Stimulated activated memory B cell treated with anti-CD40 and anti-IgM and Interleukin-4, amounts not matched to agents 10 μg/mL and 1 μg/mL and 100 μg/mL, for 72 hours (primary cell): Measurements from ENCODE around the gene PRDX5.

Experiments
- ATAC-seq: fragments of 150-1000 bp; cut with Tn5 transposase; 2 replicates; pipeline ENCODE4 v1.10.0; 2021
- H3K27ac Mint-ChIP-seq: one replicate; pipeline ENCODE4 v1.8.0; 2022; ENCODE audit warnings: mild to moderate bottlenecking, mixed read lengths
- H3K27me3 Mint-ChIP-seq: one replicate; pipeline ENCODE4 v1.8.0; 2022; ENCODE audit warnings: mixed read lengths
- H3K36me3 Mint-ChIP-seq: one replicate; pipeline ENCODE4 v1.8.0; 2022; ENCODE audit warnings: mixed read lengths
- H3K4me1 Mint-ChIP-seq: one replicate; pipeline ENCODE4 v1.8.0; 2022; ENCODE audit warnings: mixed read lengths
- H3K4me3 Mint-ChIP-seq: one replicate; pipeline ENCODE4 v1.8.0; 2022; ENCODE audit warnings: mild to moderate bottlenecking, moderate library complexity, mixed read lengths
- H3K9me3 Mint-ChIP-seq: one replicate; pipeline ENCODE4 v1.8.0; 2022; ENCODE audit warnings: mixed read lengths

PRDX5 gene

GRCh38 chr11:64324692-64325469, 7.0 kb downstream of the PRDX5 start:
- peaks cover 3% of the 10 kb centered on the region for H3K9me3 Mint-ChIP-seq
- ATAC-seq: no peak
- no peak overlapping the region for H3K27ac Mint-ChIP-seq
- H3K27me3 Mint-ChIP-seq: no peaks in the 10 kb centered on the region
- H3K4me1 Mint-ChIP-seq: peaks cover 6% of the 10 kb centered on the region
- H3K36me3 Mint-ChIP-seq: peaks cover 25% of the 10 kb centered on the region
- H3K4me3 Mint-ChIP-seq: no peak overlapping the region

DNA sequence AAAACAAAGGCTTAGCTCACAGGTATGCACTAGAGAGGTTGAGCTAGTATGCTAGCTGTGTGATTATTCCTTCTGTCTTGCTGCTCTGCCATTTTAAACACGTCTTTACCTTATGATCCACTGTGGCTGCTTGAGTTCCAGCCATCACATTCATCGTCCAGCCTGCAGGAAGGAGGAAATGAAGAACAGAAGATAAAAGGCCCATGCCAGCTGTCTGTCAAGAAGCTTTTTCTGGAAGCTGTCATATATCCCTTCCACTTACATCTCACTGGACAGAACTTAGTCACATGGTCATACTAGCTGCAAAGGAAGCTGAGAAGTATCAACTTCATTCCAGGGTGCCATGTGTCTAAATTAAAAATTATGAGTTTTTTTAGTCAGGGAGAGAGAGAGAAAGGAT, 9.5 kb downstream of the PRDX5 start:
- Mint-ChIP-seq H3K4me1 (peaks cover 13% of the 10 kb centered on the region), H3K36me3 (no peaks in the 10 kb centered on the region), H3K4me3 (no peak overlapping the region)

DNA sequence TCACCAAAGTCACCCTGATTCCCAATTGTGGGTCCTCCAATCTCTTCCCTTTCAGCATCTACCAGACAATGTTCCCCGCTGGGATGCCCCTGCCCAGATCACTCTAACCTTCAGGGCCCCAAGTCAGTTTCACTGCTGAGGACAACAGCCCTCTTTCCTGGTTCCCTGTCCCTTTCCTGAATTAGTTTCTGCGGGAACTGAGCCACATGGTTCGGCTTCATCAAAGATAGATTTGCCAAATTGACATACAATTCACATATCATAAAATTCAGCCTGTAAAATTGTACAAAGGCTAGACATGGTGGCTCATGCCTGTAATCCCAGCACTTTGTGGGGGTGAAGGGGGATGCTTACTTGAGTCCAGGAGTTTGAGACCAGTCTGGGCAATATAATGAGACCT, 10.1 kb downstream of the PRDX5 start:
- H3K4me1 Mint-ChIP-seq: peaks cover 13% of the 10 kb centered on the region
- no peaks in the 10 kb centered on the region for H3K36me3 Mint-ChIP-seq
- H3K27me3 Mint-ChIP-seq: no peaks in the 10 kb centered on the region
- ATAC-seq: no peak
- H3K9me3 Mint-ChIP-seq: peaks cover 3% of the 10 kb centered on the region
- H3K27ac Mint-ChIP-seq: no peak overlapping the region
- H3K4me3 Mint-ChIP-seq: no peak overlapping the region

More for the DNA sequence above, 9.5 kb downstream of the PRDX5 start:
- Mint-ChIP-seq H3K27ac (no peak overlapping the region), H3K9me3 (peaks cover 3% of the 10 kb centered on the region), H3K27me3 (no peaks in the 10 kb centered on the region)
- no peak for ATAC-seq

- Mint-ChIP-seq H3K27me3 (no peaks in the 10 kb centered on the region), H3K36me3 (no peaks in the 10 kb centered on the region), H3K9me3 (peaks cover 3% of the 10 kb centered on the region), H3K4me1 (peaks cover 27% of the 10 kb centered on the region), H3K27ac (peak overlapping the region; percentile 36), H3K4me3 (no peak overlapping the region)
- no peak for ATAC-seq
These were observed 13.0 kb downstream of the PRDX5 start for GRCh38 chr11:64330888-64331287.

DNA sequence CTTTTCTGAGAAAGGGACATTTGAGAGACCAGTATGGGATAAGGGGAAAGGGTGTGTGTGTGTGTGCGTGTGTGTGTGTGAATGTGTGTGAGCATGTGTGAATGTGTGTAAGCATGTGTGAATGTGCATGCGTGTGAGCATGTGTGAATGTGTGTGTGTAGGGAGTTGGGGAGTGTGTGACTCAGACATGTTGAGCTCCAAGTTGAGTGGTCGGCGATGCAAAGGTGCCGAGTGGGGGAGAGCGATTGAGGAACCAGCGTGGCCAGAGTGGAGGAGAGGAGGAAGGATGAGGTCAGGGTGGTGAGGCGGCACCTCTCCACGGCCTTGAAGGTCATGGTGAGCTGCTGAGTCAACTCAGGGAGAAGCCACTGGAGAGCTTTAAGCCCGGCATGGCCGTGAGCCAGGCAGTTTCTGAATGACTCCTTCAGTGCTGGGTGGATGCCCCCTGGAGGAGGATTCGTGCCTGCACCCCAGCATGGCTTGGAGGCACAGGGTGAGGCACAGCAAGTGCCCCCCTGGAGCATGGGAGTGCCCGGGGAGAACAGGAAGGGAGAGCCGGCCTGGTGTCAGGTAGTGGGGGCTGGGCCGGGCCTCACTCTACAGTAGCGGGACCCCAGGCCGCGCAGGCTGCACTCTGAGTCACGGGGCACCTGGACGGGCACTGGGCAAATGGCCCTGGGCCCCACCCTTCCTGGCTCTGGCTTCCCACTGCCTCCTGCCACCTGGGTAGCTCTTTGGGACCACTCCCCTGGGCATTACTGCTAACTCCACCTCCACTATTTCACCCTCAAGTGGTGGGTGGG, 13.8 kb downstream of the PRDX5 start:
- peaks cover 3% of the 10 kb centered on the region for H3K9me3 Mint-ChIP-seq
- peaks cover 33% of the 10 kb centered on the region for H3K4me1 Mint-ChIP-seq
- H3K4me3 Mint-ChIP-seq: peak overlapping the region; percentile 24
- no peaks in the 10 kb centered on the region for H3K27me3 Mint-ChIP-seq
- H3K27ac Mint-ChIP-seq: peak overlapping the region; percentile 36
- no peaks in the 10 kb centered on the region for H3K36me3 Mint-ChIP-seq
- peak; percentile 90 for ATAC-seq

DNA sequence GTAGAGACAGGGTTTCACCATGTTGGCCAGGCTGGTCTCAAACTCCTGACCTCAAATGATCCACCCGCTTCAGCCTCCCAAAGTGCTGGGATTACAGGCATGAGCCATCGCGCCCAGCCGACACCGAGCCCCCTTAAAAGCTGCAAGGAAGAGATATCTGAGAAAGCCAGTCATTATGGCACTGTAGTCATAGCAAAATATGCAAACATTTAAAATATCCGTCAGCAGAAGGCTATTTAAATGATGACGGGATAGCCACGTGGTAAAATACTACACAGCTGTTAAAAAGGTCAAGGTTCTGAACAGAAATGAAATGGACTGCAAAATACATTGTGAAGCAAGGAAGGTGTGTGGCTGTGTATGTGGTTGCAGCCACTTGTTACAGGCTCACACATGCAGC, 15.6 kb downstream of the PRDX5 start:
- H3K36me3 Mint-ChIP-seq: no peaks in the 10 kb centered on the region
- H3K4me3 Mint-ChIP-seq: no peak overlapping the region
- H3K27me3 Mint-ChIP-seq: no peaks in the 10 kb centered on the region
- no peak for ATAC-seq
- no peaks in the 10 kb centered on the region for H3K9me3 Mint-ChIP-seq
- H3K27ac Mint-ChIP-seq: no peak overlapping the region
- peaks cover 34% of the 10 kb centered on the region for H3K4me1 Mint-ChIP-seq

GRCh38 chr11:64334764-64335735, 17.1 kb downstream of the PRDX5 start:
- peaks cover 48% of the 10 kb centered on the region for H3K4me1 Mint-ChIP-seq
- H3K36me3 Mint-ChIP-seq: no peaks in the 10 kb centered on the region
- ATAC-seq: peak; percentile 88
- H3K27ac Mint-ChIP-seq: peak overlapping the region; percentile 74
- peak overlapping the region; percentile 50 for H3K4me3 Mint-ChIP-seq
- H3K9me3 Mint-ChIP-seq: no peaks in the 10 kb centered on the region
- H3K27me3 Mint-ChIP-seq: no peaks in the 10 kb centered on the region

GRCh38 chr11:64337538-64338249, 19.8 kb downstream of the PRDX5 start:
- no peaks in the 10 kb centered on the region for H3K27me3 Mint-ChIP-seq
- H3K27ac Mint-ChIP-seq: no peak overlapping the region
- H3K4me1 Mint-ChIP-seq: peaks cover 61% of the 10 kb centered on the region
- H3K4me3 Mint-ChIP-seq: no peak overlapping the region
- ATAC-seq: no peak
- no peaks in the 10 kb centered on the region for H3K9me3 Mint-ChIP-seq
- peaks cover 18% of the 10 kb centered on the region for H3K36me3 Mint-ChIP-seq

GRCh38 chr11:64338716-64339115, 20.8 kb downstream of the PRDX5 start:
- Mint-ChIP-seq H3K27me3 (no peaks in the 10 kb centered on the region), H3K4me1 (peaks cover 64% of the 10 kb centered on the region), H3K36me3 (peaks cover 20% of the 10 kb centered on the region), H3K4me3 (peak overlapping the region; percentile 91), H3K9me3 (no peaks in the 10 kb centered on the region), H3K27ac (peak overlapping the region; percentile 91)
- no peak for ATAC-seq

DNA sequence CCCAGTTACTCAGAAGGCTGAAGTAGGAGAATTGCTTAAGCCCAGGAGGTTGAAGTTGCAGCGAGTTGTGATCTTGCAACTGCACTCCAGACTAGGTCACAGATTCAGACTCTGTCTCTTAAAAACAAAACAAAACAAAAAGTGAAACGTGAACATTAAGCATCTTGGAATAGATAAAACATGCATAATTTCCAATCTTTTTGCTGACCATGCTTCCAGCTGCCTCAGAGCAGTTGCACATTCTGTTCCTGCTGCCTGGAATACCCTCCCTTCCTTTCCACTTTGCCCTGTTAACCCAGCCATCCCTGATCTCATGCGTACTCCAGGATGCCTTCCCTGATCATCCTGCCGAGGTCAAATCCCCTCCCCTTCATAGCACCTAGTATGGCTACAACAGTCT, 21.4 kb downstream of the PRDX5 start:
- Mint-ChIP-seq H3K27ac (peak overlapping the region; percentile 91), H3K4me1 (peaks cover 64% of the 10 kb centered on the region), H3K27me3 (no peaks in the 10 kb centered on the region), H3K36me3 (peaks cover 24% of the 10 kb centered on the region), H3K9me3 (no peaks in the 10 kb centered on the region), H3K4me3 (peak overlapping the region; percentile 91)
- no peak for ATAC-seq

GRCh38 chr11:64339754-64340408, 22.0 kb downstream of the PRDX5 start, which contains the start of gene CCDC88B:
CCDC88B (plus strand) TSS chr11:64340204; CDS start chr11:64340267, 63 bp downstream.
- ATAC-seq: peak; percentile 92
- Mint-ChIP-seq H3K36me3 (peaks cover 30% of the 10 kb centered on the region), H3K4me1 (peaks cover 59% of the 10 kb centered on the region), H3K27me3 (no peaks in the 10 kb centered on the region), H3K27ac (peak within 1 kb of the TSS; percentile 91), H3K4me3 (peak within 1 kb of the TSS; percentile 91), H3K9me3 (no peaks in the 10 kb centered on the region)

GRCh38 chr11:64340671-64341335, 22.9 kb downstream of the PRDX5 start:
- Mint-ChIP-seq H3K4me1 (peaks cover 58% of the 10 kb centered on the region), H3K27me3 (no peaks in the 10 kb centered on the region), H3K4me3 (peak overlapping the region; percentile 91), H3K27ac (peak overlapping the region; percentile 91), H3K9me3 (no peaks in the 10 kb centered on the region), H3K36me3 (peaks cover 38% of the 10 kb centered on the region)
- peak; percentile 77 for ATAC-seq

DNA sequence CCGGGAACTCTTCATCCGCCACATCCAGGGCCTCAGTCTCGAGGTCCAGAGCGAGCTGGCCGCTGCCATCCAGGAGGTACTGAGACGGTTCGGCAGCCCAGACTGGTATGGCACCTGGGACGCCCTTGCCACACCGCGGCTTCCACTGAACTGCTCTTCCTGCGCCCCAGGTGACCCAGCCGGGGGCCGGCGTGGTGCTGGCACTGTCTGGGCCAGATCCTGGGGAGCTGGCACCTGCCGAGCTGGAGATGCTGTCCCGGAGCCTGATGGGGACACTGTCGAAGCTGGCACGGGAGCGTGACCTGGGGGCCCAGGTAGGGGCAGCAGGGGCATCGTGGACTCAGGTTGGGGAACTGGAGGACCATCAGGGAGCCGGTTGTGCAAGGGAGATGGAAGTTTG, 23.5 kb downstream of the PRDX5 start:
- H3K27ac Mint-ChIP-seq: peak overlapping the region; percentile 91
- H3K9me3 Mint-ChIP-seq: no peaks in the 10 kb centered on the region
- peaks cover 55% of the 10 kb centered on the region for H3K4me1 Mint-ChIP-seq
- H3K27me3 Mint-ChIP-seq: no peaks in the 10 kb centered on the region
- H3K36me3 Mint-ChIP-seq: peaks cover 42% of the 10 kb centered on the region
- H3K4me3 Mint-ChIP-seq: peak overlapping the region; percentile 91
- ATAC-seq: no peak
